ENCODE measurements around the gene CAMK2G.

DNA sequence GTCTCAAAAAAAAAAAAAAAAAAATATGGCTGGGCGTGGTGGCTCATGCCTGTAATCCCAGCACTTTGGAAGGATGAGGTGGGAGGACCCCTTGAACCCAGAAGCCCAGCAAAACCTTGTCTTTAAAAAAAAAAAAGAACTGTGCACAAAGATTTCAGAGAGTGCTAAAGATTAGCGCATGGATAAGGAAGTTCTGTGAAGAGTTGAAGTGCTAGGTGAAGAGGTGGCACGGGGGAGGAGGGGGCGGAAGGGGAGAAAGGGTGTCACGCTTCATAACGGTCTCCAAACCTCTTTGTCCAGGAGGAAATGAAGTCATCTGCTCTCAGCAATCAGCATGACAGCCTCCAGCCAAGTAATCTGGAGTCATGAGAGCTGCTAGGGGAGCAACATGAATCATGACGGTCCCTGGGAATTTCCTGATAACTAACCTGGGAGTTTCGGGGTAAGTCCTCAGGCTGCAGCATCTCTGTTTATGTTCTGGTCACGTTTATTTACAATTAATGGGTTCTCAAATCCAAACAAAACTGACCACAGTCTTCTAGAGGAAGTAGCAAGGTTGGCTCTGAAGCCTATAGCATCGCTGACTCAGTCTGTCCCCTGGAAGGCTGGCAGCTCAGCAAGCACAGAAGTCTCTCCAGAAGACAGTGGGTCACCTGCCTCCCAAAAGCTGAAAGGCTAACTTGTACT, 34.6 kb upstream of the CAMK2G start:
- TF ChIP-seq, protein P1, sequence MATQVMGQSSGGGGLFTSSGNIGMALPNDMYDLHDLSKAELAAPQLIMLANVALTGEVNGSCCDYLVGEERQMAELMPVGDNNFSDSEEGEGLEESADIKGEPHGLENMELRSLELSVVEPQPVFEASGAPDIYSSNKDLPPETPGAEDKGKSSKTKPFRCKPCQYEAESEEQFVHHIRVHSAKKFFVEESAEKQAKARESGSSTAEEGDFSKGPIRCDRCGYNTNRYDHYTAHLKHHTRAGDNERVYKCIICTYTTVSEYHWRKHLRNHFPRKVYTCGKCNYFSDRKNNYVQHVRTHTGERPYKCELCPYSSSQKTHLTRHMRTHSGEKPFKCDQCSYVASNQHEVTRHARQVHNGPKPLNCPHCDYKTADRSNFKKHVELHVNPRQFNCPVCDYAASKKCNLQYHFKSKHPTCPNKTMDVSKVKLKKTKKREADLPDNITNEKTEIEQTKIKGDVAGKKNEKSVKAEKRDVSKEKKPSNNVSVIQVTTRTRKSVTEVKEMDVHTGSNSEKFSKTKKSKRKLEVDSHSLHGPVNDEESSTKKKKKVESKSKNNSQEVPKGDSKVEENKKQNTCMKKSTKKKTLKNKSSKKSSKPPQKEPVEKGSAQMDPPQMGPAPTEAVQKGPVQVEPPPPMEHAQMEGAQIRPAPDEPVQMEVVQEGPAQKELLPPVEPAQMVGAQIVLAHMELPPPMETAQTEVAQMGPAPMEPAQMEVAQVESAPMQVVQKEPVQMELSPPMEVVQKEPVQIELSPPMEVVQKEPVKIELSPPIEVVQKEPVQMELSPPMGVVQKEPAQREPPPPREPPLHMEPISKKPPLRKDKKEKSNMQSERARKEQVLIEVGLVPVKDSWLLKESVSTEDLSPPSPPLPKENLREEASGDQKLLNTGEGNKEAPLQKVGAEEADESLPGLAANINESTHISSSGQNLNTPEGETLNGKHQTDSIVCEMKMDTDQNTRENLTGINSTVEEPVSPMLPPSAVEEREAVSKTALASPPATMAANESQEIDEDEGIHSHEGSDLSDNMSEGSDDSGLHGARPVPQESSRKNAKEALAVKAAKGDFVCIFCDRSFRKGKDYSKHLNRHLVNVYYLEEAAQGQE (IDR thresholded peaks at IDR 0.05; ENCODE audit: insufficient read depth in 1 of 2, low read depth in 2 of 2, low read length in 2 of 2), result no peak
- no peak for TF ChIP-seq POLR2AphosphoS5 (IDR thresholded peaks at IDR 0.05; ENCODE audit: low read depth, low read length)
